HL-60/S4 treated with retinoic acid at 250 ng/mL for 4 days and 3 days (cell line): ENCODE data around the gene AGGF1.
"Not testable (repeated sequence)": the region's sequence is repeated elsewhere in the genome, so short reads cannot be mapped to it uniquely, and the experiment has no call there.

Experiments
- in situ Hi-C: fragments of 300-500 bp; cut with MboI; formaldehyde crosslinking; loops from 2 replicates; pipeline ENCODE4 v1.7.0; 2022; ENCODE audit warnings: low sequenced_read_pairs

The AGGF1 gene

DNA sequence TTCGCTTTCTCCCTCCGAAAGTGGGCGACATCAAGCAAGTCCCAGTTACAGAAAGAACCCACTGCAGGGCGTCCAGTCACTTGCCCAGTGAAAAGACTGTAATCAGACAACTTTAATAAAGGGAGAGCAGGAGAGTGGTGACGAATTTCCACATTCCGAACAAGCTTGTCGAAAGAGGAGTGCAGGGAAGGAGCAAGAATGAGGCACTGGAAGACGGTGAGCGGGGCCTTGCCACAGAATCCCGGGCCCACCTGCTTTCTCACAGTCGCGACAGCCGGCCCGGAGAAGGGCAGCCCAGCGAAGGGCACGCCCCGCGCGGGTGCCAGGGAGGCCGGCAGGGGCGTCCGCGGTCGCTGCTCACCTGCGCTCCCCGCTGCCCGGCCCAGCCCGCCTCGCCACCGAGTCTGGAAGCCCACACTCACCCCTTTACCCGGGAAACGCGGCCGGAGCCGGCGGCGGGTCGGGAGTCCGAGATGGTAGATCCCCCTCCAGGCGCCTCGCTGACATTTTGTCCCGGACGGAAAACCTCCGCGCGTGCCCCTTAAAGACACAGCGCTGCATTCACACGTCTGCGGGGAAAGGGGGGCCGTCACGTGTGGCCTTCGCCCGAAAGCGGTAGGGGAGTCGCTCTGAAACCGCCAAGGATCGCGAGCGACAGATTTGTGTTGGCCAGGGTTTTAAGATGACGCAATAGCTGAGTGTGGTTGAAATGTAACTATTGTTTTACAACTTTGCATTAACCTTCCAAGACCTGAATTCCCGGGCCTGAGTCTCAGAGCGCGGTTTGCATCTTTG is 56.7 kb downstream of the AGGF1 start, which contains the start of gene ZBED3:
Gene ZBED3 (minus strand): TSS at position 597 of the 795 bp plus-strand sequence. CDS start 9,407 bp downstream, outside the sequence.
- in situ Hi-C loops, result no loop called here

DNA sequence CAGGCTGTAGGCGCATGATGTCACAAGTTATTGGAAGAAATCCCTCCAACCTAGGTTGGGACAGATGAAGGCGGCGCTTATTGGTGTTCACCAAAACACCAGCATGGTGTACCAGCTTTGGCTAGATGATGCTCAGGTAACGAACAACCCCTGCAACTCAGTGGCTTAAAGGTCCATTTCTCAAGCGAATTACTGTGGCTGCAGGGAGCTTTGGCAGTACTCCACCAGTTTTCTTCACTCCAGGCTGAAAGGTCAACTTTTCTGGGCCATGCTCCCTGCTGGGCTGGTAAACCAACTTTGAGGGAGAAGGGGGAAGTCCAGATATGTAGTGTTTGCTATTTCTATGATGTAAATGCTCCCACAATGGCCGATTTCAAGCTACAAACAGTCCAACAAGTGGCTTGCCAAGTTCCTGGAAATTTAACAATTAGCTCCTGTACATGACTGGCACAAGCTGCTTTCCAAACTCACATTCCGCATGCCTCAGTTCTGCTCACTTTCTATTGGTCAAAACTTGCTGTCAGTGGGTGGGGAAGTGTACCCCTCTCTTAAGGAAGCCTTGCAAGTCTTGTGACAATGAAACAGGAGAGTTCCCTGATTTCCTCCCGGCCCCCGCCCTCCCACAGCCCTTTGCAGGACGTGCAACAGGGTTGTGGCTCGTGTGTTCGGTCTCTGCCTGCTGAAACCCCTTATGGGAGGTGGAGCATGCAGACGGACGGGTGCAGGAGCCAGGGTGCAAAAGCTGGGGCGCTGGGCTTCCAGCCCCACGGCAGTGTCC is 57.5 kb downstream of the AGGF1 start:
- in situ Hi-C loops, result no loop called here

DNA sequence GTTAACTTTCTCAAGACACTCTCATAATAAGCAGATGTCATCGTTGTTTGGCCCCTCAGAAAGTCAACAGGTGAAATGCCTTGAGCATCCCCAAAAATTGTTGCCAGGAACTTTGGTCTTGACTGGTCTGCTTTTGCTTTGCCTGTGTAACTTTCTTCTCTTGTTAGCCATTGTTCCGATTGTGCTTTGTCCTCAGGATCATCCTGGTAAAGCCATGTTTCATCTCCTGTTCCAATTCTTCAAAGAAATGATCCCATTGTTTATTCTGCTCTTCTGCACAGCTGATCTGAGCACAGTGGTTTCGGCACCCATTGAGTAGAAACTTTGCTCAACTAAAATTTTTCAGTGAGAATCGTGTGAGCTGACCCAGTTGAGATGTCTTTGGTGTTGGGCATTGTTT is 65.0 kb downstream of the AGGF1 start:
- in situ Hi-C loops, result no loop called here

DNA sequence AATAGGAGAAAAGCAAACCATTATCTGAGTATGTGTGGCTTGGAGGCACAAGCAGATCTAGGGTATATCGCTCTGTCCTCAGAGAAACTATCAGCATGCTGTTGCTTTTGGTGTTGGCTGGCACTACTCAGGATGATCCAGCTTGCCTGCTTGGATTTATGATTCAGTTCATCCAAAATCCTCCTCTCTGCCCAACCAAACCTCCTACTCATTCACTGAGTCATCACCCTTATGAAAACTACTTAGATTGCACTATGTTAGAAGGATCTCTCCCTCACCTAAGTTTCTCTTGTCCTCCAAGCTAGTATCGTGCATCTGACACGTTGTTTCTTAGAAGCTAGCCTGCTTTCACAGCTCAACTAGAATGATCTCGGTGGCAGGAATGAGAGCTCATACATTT is 71.1 kb downstream of the AGGF1 start:
- in situ Hi-C loops, result no loop called here

DNA sequence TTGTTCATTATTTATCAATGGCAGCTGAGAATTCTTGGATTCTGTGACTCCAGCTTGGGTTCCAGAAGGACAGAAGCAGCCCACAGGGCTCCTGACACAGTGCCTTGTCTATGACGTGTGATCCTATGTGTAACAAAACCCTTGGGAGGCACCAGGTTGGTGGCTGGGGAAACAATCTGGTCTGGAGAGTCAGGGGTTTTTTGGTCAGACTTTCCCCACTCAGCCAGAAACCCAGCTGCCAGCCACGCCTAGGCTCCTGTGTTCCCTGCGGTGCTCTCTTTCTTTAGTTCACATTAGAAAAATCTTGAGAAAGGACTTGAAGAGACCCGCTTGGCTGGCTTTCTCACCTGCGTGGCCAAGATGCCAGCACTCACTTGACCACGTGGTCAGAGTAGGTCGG is 72.3 kb downstream of the AGGF1 start:
- in situ Hi-C loops, result no loop called here

DNA sequence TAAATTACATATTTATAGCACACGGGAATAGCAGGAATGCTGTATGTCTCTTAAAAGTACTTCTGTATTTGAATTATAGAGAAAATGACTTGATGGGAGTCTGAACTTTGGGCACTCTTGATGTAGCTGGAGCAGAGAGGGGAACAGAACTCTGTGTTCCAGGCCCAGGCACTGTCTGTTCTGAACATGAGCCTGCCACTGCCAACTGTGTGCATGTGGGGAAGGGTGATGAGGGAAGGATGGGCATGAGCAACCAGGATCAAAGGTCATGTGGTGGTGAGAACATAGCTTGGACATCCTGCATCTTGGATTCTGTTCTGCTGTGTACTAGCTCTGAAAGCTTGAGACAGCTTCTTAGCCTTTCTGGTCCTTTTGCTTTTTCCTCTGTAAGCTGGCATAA is 73.3 kb downstream of the AGGF1 start:
- in situ Hi-C loops, result no loop called here

DNA sequence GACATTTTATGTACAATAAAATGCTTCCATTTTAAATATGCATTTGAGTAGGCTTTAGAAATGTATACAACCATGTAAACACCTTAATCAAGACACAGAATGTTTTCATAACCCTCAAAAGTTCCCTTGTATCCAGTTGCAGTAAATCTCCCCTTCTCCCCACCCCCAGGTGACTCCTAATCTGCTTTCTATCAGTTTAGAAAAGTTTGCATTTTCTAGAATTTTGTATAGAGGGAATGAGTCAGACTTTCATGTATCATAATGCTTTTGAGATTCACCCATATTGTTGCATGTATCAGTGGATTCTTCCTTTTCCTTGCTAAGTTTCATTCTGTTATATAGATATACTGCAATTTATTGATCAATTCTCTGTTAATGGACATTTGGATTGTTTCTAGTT is 74.6 kb downstream of the AGGF1 start:
- in situ Hi-C loops, result no loop called here

DNA sequence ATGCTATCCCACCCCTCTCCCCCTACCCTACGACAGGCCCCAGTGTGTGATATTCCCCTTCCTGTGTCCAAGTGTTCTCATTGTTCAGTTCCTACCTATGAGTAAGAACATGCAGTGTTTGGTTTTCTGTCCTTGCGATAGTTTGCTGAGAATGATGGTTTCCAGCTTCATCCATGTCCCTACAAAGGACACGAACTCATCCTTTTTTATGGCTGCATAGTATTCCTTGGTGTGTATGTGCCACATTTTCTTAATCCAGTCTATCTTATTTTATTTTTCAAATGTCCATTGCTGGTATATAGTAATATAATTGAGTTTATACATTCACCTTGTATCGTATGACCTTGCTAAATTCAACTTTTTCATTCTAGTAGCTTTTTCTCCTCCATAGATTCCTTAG is 76.8 kb downstream of the AGGF1 start:
- in situ Hi-C loops, result not testable (repeated sequence)
